GM12892 (cell line): ENCODE measurements around the gene COLEC12.

Source experiments
- POLR2A ChIP-seq: IDR thresholded peaks from 2 replicates; pipeline ENCODE4 v1.6.1; 2011; ENCODE audit warnings: low read depth, low read length, control low read depth
- POLR2AphosphoS5 ChIP-seq: IDR thresholded peaks from 2 replicates; pipeline ENCODE4 v1.6.1; 2011; ENCODE audit warnings: low read depth, low read length, control low read depth

DNA sequence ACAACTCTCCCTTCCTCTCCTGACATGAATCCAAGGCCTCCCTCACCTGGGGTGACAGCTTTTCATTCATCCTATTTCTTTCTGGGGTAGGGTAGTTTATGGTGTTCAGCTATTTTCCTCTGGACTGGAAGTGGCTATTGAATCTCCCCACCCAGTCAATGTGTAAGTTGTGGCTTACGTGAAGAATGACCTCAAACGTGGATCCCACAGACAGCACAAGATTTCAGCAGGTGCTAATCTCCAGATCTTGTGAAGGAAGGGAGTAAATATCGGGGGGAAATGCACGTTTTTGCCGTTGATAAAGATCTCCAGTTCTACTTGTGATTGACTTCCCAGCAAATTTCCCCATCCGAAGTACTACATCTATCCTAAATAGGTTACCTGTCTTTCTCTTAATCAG is 161.3 kb downstream of the COLEC12 start:
- TF ChIP-seq POLR2AphosphoS5 (no peak), POLR2A (no peak)
